ENCODE results near the gene TSPOAP1. TPM values are rescaled to one million over a fixed set of nuclear protein-coding genes. Genes with fewer than 3 reads are reported as not detected.

TSPOAP1 gene
- polyA plus RNA-seq, 2 of the 4 experiments (the other 2 are of a cell fraction), result not detected

- no peak for DNase-seq (ENCODE audit: low read depth in 1 of 2, low spot score in 1 of 2)
- Histone ChIP-seq H3K27ac (no peak overlapping the region), H3K4me1 (peaks cover 27% of the 10 kb centered on the region; the same call in 2 of the 3 replicates), H3K4me2 (no peak overlapping the region), H3K4me3 (no peak overlapping the region), H3K9me3 (no peaks in the 10 kb centered on the region)
- ChIA-PET CTCF (interaction anchor here (0.7 to 2.2 kb wide), 7 partner anchors 10 to 75 kb away, joined by 3 to 5 read pairs (median 4); partner anchors contain the start of gene SUPT4H1), POLR2A (interaction anchor here (2.2 kb wide), 1 partner anchor 21 kb away, joined by 7 read pairs; the partner anchor contains the start of gene SUPT4H1)
- 66% methylated on average over 5 of the region's 5 CpGs for WGBS (ENCODE audit: missing lambda C conversion rate)
- no peak for TF ChIP-seq RFX5 (IDR thresholded peaks at IDR 0.05)
- TF ChIP-seq JUNB (IDR thresholded peaks at IDR 0.05), result no peak
- TF ChIP-seq ATOH8 (CRISPR knock-in tag; IDR thresholded peaks at IDR 0.05; ENCODE audit: low read depth), result no peak
- no peak for TF ChIP-seq NFE2L2 (conservative IDR thresholded peaks at IDR 0.05; ENCODE audit: low read length)
- no peak for TF ChIP-seq ZC3H11A (IDR thresholded peaks at IDR 0.05)
- TF ChIP-seq RAD21 (conservative IDR thresholded peaks at IDR 0.05 in 1 of 2, IDR thresholded peaks at IDR 0.05 in 1 of 2), result no peak
- no peak for TF ChIP-seq RNF2 (IDR thresholded peaks at IDR 0.05; ENCODE audit: borderline replicate concordance, low read depth)
- TF ChIP-seq E2F6 (IDR thresholded peaks at IDR 0.05; ENCODE audit: borderline replicate concordance, low read depth), result no peak
- TF ChIP-seq HOXB13 (CRISPR knock-in tag; IDR thresholded peaks at IDR 0.05; ENCODE audit: low read depth), result no peak
- FAIRE-seq, result no peak
- no peak for ATAC-seq
Measured at GRCh38 chr17:58373003-58373402, 44.4 kb upstream of the TSPOAP1 start.

- FAIRE-seq (no peak), ATAC-seq (no peak), DNase-seq (ENCODE audit: low read depth in 1 of 2, low spot score in 1 of 2) (no peak)
- Histone ChIP-seq H3K4me1 (peaks cover 14% of the 10 kb centered on the region; the same call in 2 of the 3 replicates), H3K9me3 (no peaks in the 10 kb centered on the region), H3K4me3 (no peak overlapping the region), H3K4me2 (no peak overlapping the region), H3K27ac (no peak overlapping the region)
- POLR2A ChIA-PET, result interaction anchor here (2.2 kb wide), 1 partner anchor 19 kb away, joined by 7 read pairs; the partner anchor contains the start of gene SUPT4H1
- no peak for TF ChIP-seq KDM5A (IDR thresholded peaks at IDR 0.05)
- TF ChIP-seq FOSB (CRISPR knock-in tag; IDR thresholded peaks at IDR 0.05), result no peak
- TF ChIP-seq HDAC2 (IDR thresholded peaks at IDR 0.05), result no peak
- TF ChIP-seq MAX (IDR thresholded peaks at IDR 0.05), result no peak
- no peak for TF ChIP-seq MAFK (IDR thresholded peaks at IDR 0.05; ENCODE audit: partially characterized antibody)
- WGBS (ENCODE audit: missing lambda C conversion rate), result 58% methylated on average over 6 of the region's 6 CpGs
- CTCF ChIA-PET, result interaction anchor here (0.7 to 1.9 kb wide), 7 partner anchors 13 to 54 kb away, joined by 3 to 6 read pairs (median 3); partner anchors contain the start of genes RNF43 and SUPT4H1
Measured at GRCh38 chr17:58371300-58371950, 42.8 kb upstream of the TSPOAP1 start.

- Histone ChIP-seq H3K4me1 (0 out of 3 replicates have a peak, but pooled peaks cover 7% of the 10 kb centered on the region), H3K4me2 (no peak overlapping the region), H3K4me3 (no peak overlapping the region), H3K9me3 (no peaks in the 10 kb centered on the region), H3K27ac (no peak overlapping the region)
- no peak for ATAC-seq
- WGBS (ENCODE audit: missing lambda C conversion rate), result 69% methylated on average over 9 of the region's 9 CpGs
- ChIA-PET POLR2A (no interaction called here), CTCF (interaction anchor here (1.0 to 1.9 kb wide), 4 partner anchors 15 to 47 kb away, joined by 3 to 6 read pairs (median 4); partner anchors contain the start of genes RNF43 and SUPT4H1)
- FAIRE-seq, result no peak
- DNase-seq (ENCODE audit: low read depth in 1 of 2, low spot score in 1 of 2), result no peak
- TF ChIP-seq CHD2 (IDR thresholded peaks at IDR 0.05; ENCODE audit: low read length, partially characterized antibody), result no peak
- TF ChIP-seq RFX5 (IDR thresholded peaks at IDR 0.05), result no peak
- no peak for TF ChIP-seq SREBF2 (IDR thresholded peaks at IDR 0.05)
- TF ChIP-seq FOSB (CRISPR knock-in tag; IDR thresholded peaks at IDR 0.05), result no peak
- no peak for TF ChIP-seq EHMT2 (IDR thresholded peaks at IDR 0.05; ENCODE audit: low read depth)
- TF ChIP-seq SMC3 (IDR thresholded peaks at IDR 0.05), result no peak
- no peak for TF ChIP-seq REST (IDR thresholded peaks at IDR 0.05)
- no peak for TF ChIP-seq ZNF302 (CRISPR knock-in tag; IDR thresholded peaks at IDR 0.05)
- TF ChIP-seq MAZ (IDR thresholded peaks at IDR 0.05; ENCODE audit: borderline replicate concordance, low read depth, low read length), result no peak
- no peak for TF ChIP-seq ZSCAN20 (CRISPR knock-in tag; IDR thresholded peaks at IDR 0.05)
- no peak for TF ChIP-seq PHF8 (IDR thresholded peaks at IDR 0.05; ENCODE audit: borderline replicate concordance, low read depth)
- TF ChIP-seq HOXB13 (CRISPR knock-in tag; IDR thresholded peaks at IDR 0.05; ENCODE audit: low read depth), result no peak
- TF ChIP-seq MYC (IDR thresholded peaks at IDR 0.05; ENCODE audit: borderline replicate concordance, low read length), result no peak
- no peak for TF ChIP-seq CEBPB (IDR thresholded peaks at IDR 0.05)
- no peak for TF ChIP-seq CHD4 (IDR thresholded peaks at IDR 0.05; ENCODE audit: borderline replicate concordance)
Measured at GRCh38 chr17:58370716-58371115, 42.1 kb upstream of the TSPOAP1 start.
